ENCODE measurements around the gene KIRREL1. TPM values are rescaled to one million over a fixed set of nuclear protein-coding genes. Genes with fewer than 3 reads are reported as not detected.
"Not testable (repeated sequence)": the region's sequence is repeated elsewhere in the genome, so short reads cannot be mapped to it uniquely, and the experiment has no call there.

The KIRREL1 gene
- total RNA-seq, 1 donor from 2014 or later, result 122 TPM

GRCh38 chr1:158122833-158123388, 129.5 kb downstream of the KIRREL1 start:
- DNase-seq (ENCODE audit: extremely low spot score, unreplicated experiment), result no peak
- H3K27me3 Mint-ChIP-seq (ENCODE audit: unreplicated experiment), result peaks cover 71% of the 10 kb centered on the region
- H3K4me1 Mint-ChIP-seq (ENCODE audit: unreplicated experiment), result peaks cover 8% of the 10 kb centered on the region
- H3K4me3 Mint-ChIP-seq (ENCODE audit: unreplicated experiment), result no peak overlapping the region
- no peak overlapping the region for H3K27ac Mint-ChIP-seq (ENCODE audit: unreplicated experiment)
- no peaks in the 10 kb centered on the region for H3K36me3 Mint-ChIP-seq (ENCODE audit: unreplicated experiment)
- H3K9me3 Mint-ChIP-seq (ENCODE audit: unreplicated experiment), result no peaks in the 10 kb centered on the region
- no peak for TF ChIP-seq CTCF (IDR thresholded peaks at IDR 0.05)

- Mint-ChIP-seq H3K9me3 (ENCODE audit: unreplicated experiment) (no peaks in the 10 kb centered on the region), H3K27me3 (ENCODE audit: unreplicated experiment) (peaks cover 64% of the 10 kb centered on the region), H3K27ac (ENCODE audit: unreplicated experiment) (no peak overlapping the region), H3K4me3 (ENCODE audit: unreplicated experiment) (no peak overlapping the region), H3K4me1 (ENCODE audit: unreplicated experiment) (peaks cover 1% of the 10 kb centered on the region), H3K36me3 (ENCODE audit: unreplicated experiment) (no peaks in the 10 kb centered on the region)
- no peak for TF ChIP-seq CTCF (IDR thresholded peaks at IDR 0.05)
- no peak for DNase-seq (ENCODE audit: extremely low spot score, unreplicated experiment)
Measured at GRCh38 chr1:158124034-158124433, 130.6 kb downstream of the KIRREL1 start.

- Mint-ChIP-seq H3K27me3 (ENCODE audit: unreplicated experiment) (peaks cover 61% of the 10 kb centered on the region), H3K4me1 (ENCODE audit: unreplicated experiment) (peaks cover 1% of the 10 kb centered on the region), H3K4me3 (ENCODE audit: unreplicated experiment) (no peak overlapping the region), H3K36me3 (ENCODE audit: unreplicated experiment) (no peaks in the 10 kb centered on the region), H3K27ac (ENCODE audit: unreplicated experiment) (no peak overlapping the region), H3K9me3 (ENCODE audit: unreplicated experiment) (no peaks in the 10 kb centered on the region)
- DNase-seq (ENCODE audit: extremely low spot score, unreplicated experiment), result peak; percentile 92
- TF ChIP-seq CTCF (IDR thresholded peaks at IDR 0.05), result peak; percentile 91
Measured at GRCh38 chr1:158124999-158125398, 131.6 kb downstream of the KIRREL1 start.

- peaks cover 60% of the 10 kb centered on the region for H3K27me3 Mint-ChIP-seq (ENCODE audit: unreplicated experiment)
- no peak for DNase-seq (ENCODE audit: extremely low spot score, unreplicated experiment)
- H3K4me3 Mint-ChIP-seq (ENCODE audit: unreplicated experiment), result no peak overlapping the region
- no peaks in the 10 kb centered on the region for H3K36me3 Mint-ChIP-seq (ENCODE audit: unreplicated experiment)
- no peak for TF ChIP-seq CTCF (IDR thresholded peaks at IDR 0.05)
- H3K9me3 Mint-ChIP-seq (ENCODE audit: unreplicated experiment), result no peaks in the 10 kb centered on the region
- peaks cover 1% of the 10 kb centered on the region for H3K4me1 Mint-ChIP-seq (ENCODE audit: unreplicated experiment)
- H3K27ac Mint-ChIP-seq (ENCODE audit: unreplicated experiment), result no peak overlapping the region
Measured at GRCh38 chr1:158126425-158126824, 133.0 kb downstream of the KIRREL1 start.

- DNase-seq (ENCODE audit: extremely low spot score, unreplicated experiment); H3K4me1 Mint-ChIP-seq (ENCODE audit: unreplicated experiment); H3K36me3 Mint-ChIP-seq (ENCODE audit: unreplicated experiment); H3K4me3 Mint-ChIP-seq (ENCODE audit: unreplicated experiment); H3K27ac Mint-ChIP-seq (ENCODE audit: unreplicated experiment); H3K9me3 Mint-ChIP-seq (ENCODE audit: unreplicated experiment): not testable (repeated sequence)
- H3K27me3 Mint-ChIP-seq (ENCODE audit: unreplicated experiment), result peaks cover 55% of the 10 kb centered on the region
Measured at GRCh38 chr1:158128531-158128930, 135.1 kb downstream of the KIRREL1 start.

GRCh38 chr1:158131217-158131616, 137.8 kb downstream of the KIRREL1 start:
- no peak for DNase-seq (ENCODE audit: extremely low spot score, unreplicated experiment)
- Mint-ChIP-seq H3K27ac (ENCODE audit: unreplicated experiment) (no peak overlapping the region), H3K4me3 (ENCODE audit: unreplicated experiment) (no peak overlapping the region), H3K9me3 (ENCODE audit: unreplicated experiment) (no peaks in the 10 kb centered on the region), H3K4me1 (ENCODE audit: unreplicated experiment) (no peaks in the 10 kb centered on the region), H3K36me3 (ENCODE audit: unreplicated experiment) (no peaks in the 10 kb centered on the region), H3K27me3 (ENCODE audit: unreplicated experiment) (peaks cover 42% of the 10 kb centered on the region)
- no peak for TF ChIP-seq CTCF (IDR thresholded peaks at IDR 0.05)

Measured in osteocyte (in vitro differentiated cells).